ENCODE results near the gene FAM151A. TPM values are rescaled to one million over a fixed set of nuclear protein-coding genes. Genes with fewer than 3 reads are reported as not detected.

Gene FAM151A
- total RNA-seq, 1 donor from 2014 or later, result not detected

- DNase-seq (ENCODE audit: low read depth), result no peak
Measured at GRCh38 chr1:54579337-54579781, 44.0 kb downstream of the FAM151A start.

- DNase-seq (ENCODE audit: low read depth), result peak; percentile 59
Measured at GRCh38 chr1:54577612-54578011, 45.7 kb downstream of the FAM151A start.

- DNase-seq (ENCODE audit: low read depth), result no peak
Measured at GRCh38 chr1:54575605-54576290, 47.6 kb downstream of the FAM151A start.

GRCh38 chr1:54575161-54575560, 48.2 kb downstream of the FAM151A start:
- no peak for DNase-seq (ENCODE audit: low read depth)

GRCh38 chr1:54574158-54574778, 49.1 kb downstream of the FAM151A start:
- no peak for DNase-seq (ENCODE audit: low read depth)

- no peak for DNase-seq (ENCODE audit: low read depth)
Measured at GRCh38 chr1:54572542-54572850, 50.8 kb downstream of the FAM151A start.

GRCh38 chr1:54571803-54572541, 51.4 kb downstream of the FAM151A start:
- no peak for DNase-seq (ENCODE audit: low read depth)

GRCh38 chr1:54571326-54571725, 52.0 kb downstream of the FAM151A start:
- no peak for DNase-seq (ENCODE audit: low read depth)

- DNase-seq (ENCODE audit: low read depth), result no peak
Measured at GRCh38 chr1:54570161-54570560, 53.2 kb downstream of the FAM151A start.

- DNase-seq (ENCODE audit: low read depth), result peak; percentile 40
Measured at GRCh38 chr1:54569339-54569738, 54.0 kb downstream of the FAM151A start.

- no peak for DNase-seq (ENCODE audit: low read depth)
Measured at GRCh38 chr1:54567961-54568360, 55.4 kb downstream of the FAM151A start.

GRCh38 chr1:54566438-54567141, 56.7 kb downstream of the FAM151A start:
- DNase-seq (ENCODE audit: low read depth), result no peak

GRCh38 chr1:54565113-54565501, 58.2 kb downstream of the FAM151A start:
- no peak for DNase-seq (ENCODE audit: low read depth)

- DNase-seq (ENCODE audit: low read depth), result peak; percentile 25
Measured at GRCh38 chr1:54564312-54565112, 58.8 kb downstream of the FAM151A start.

- no peak for DNase-seq (ENCODE audit: low read depth)
Measured at GRCh38 chr1:54559771-54560231, 63.5 kb downstream of the FAM151A start.

Other genes starting within 250 kb of the FAM151A start
- gene SSBP3, start 217.1 kb downstream of the FAM151A start, total RNA-seq, result 2.8 and 9.0 TPM in 2 replicates
- gene ACOT11, start 75.3 kb downstream of the FAM151A start, total RNA-seq, result 1.4 and 2.4 TPM in 2 replicates
- not detected in 2 replicates for gene MROH7, start 18.3 kb upstream of the FAM151A start, total RNA-seq
- gene TTC4, start 92.3 kb upstream of the FAM151A start, total RNA-seq, result 26.0 and 26.6 TPM in 2 replicates
- gene PARS2, start 141.0 kb upstream of the FAM151A start, total RNA-seq, result 4.5 and 9.2 TPM in 2 replicates
- gene TTC22, start 177.8 kb upstream of the FAM151A start, total RNA-seq, result 6.9 and 10.3 TPM in 2 replicates